HG03139 (cell line): ENCODE results near the gene NT5C2.

Experiments used
- ATAC-seq: cut with Tn5 transposase; IDR thresholded peaks from one replicate; pipeline ENCODE4 v1.9.1; 2021; ENCODE audit not compliant: unreplicated experiment

The NT5C2 gene

GRCh38 chr10:103066141-103067098 lies 126.7 kb downstream of the NT5C2 start:
- no peak for ATAC-seq

- ATAC-seq, result no peak
Measured at GRCh38 chr10:103064956-103065355, 128.1 kb downstream of the NT5C2 start.

- ATAC-seq, result no peak
Measured at GRCh38 chr10:103062854-103063590, 130.1 kb downstream of the NT5C2 start.

- no peak for ATAC-seq
Measured at GRCh38 chr10:103060575-103060974, 132.5 kb downstream of the NT5C2 start.

GRCh38 chr10:103058034-103058433 lies 135.0 kb downstream of the NT5C2 start:
- ATAC-seq, result no peak

- ATAC-seq, result no peak
Measured at GRCh38 chr10:103055105-103055504, 138.0 kb downstream of the NT5C2 start.

- ATAC-seq, result no peak
Measured at GRCh38 chr10:103054621-103055020, 138.5 kb downstream of the NT5C2 start.

- peak; percentile 71 for ATAC-seq
Measured at GRCh38 chr10:103053659-103054581, 139.2 kb downstream of the NT5C2 start.

GRCh38 chr10:103049237-103049636 lies 143.8 kb downstream of the NT5C2 start:
- no peak for ATAC-seq

- ATAC-seq, result no peak
Measured at GRCh38 chr10:103047381-103047780, 145.7 kb downstream of the NT5C2 start.

- no peak for ATAC-seq
Measured at GRCh38 chr10:103045961-103046360, 147.1 kb downstream of the NT5C2 start.

- no peak for ATAC-seq
Measured at GRCh38 chr10:103044942-103045489, 148.1 kb downstream of the NT5C2 start.

GRCh38 chr10:103042908-103043307 lies 150.2 kb downstream of the NT5C2 start:
- no peak for ATAC-seq

GRCh38 chr10:103042129-103042528 lies 150.9 kb downstream of the NT5C2 start:
- no peak for ATAC-seq

GRCh38 chr10:103041391-103041790 lies 151.7 kb downstream of the NT5C2 start:
- no peak for ATAC-seq

GRCh38 chr10:103040418-103040817 lies 152.7 kb downstream of the NT5C2 start:
- no peak for ATAC-seq

GRCh38 chr10:103038570-103038969 lies 154.5 kb downstream of the NT5C2 start:
- no peak for ATAC-seq
